Right renal pelvis (tissue), 4 donors: Measurements from ENCODE around the gene TWIST2. TPM values are rescaled to one million over a fixed set of nuclear protein-coding genes. Genes with fewer than 3 reads are reported as not detected.

ENCODE experiments used
- DNase-seq, 4 donors: peaks; one replicate each; pipeline ENCODE4 v3.0.0-alpha.2; 2013; ENCODE audit warnings: low read depth in 4 of 4, low spot score in 3 of 4, missing footprints in 1 of 4
- polyA plus RNA-seq, 4 donors: library from polyadenylated mRNA; unstranded; fragments of 120-200 nt; gene quantifications; one replicate each; pipeline ENCODE4 v1.2.1, GENCODE V29; 2013; ENCODE audit not compliant: insufficient read length in 4 of 4

Gene TWIST2
- polyA plus RNA-seq, 4 donors: 4.2 to 8.5 (median 4.7) TPM

GRCh38 chr2:238901461-238902057, 53.7 kb downstream of the TWIST2 start:
- DNase-seq: no peak

DNA sequence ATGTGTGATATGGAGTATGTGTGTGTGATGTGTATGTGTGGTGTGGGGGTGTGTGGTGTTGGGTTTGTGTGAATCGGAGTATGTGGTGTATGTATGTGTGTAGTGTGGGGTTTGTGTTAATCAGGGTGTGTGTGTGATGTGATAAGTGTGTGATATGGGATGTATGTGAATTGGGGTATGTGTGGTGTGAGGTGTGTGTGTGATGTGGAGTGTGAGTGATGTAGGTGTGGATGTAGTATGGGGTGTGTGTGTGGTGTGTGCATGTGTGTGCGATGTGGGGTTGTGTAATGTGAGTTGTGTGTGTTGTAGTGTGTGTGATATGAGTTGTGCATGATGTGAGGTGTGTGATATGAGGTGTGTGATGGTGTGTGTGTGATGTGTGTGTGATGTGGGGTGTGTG, 54.4 kb downstream of the TWIST2 start:
- no peak for DNase-seq

DNA sequence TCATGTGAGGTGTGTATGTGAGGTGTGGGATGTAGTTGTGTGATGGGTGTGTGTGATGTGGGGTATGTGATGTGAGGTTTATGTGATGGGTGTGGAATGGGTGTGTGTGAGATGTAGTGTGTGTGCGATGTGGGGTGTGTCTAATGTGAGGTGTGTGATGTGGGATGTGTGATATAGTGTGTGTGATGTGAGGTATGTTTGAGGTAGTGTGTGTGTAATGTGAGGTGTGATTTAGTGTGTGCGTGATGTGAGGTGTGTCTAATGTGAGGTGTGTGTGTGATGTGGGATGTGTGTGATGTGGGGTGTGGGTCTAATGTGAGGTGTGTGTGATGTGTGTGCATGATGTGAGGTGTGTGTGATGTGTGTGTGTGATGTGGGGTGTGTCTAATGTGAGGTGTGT, 55.3 kb downstream of the TWIST2 start:
- no peak for DNase-seq

DNA sequence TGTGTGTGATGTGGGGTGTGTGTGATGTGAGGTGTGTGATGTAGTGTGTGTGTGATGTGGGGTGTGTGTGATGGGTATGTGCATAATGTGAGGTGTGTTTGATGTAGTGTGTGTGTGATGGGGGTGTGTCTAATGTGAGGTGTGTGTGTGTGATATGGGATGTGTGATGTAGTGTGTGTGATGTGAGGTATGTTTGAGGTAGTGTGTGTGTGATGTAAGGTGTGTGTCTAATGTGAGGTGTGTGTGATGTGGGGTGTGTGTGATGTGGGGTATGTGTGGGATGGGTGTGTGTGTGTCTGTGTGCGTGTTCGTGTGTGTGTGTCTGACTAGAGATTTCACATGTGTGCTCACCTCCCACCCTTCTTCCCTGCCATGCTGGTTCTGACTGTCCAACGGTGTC, 56.3 kb downstream of the TWIST2 start:
- no peak for DNase-seq

DNA sequence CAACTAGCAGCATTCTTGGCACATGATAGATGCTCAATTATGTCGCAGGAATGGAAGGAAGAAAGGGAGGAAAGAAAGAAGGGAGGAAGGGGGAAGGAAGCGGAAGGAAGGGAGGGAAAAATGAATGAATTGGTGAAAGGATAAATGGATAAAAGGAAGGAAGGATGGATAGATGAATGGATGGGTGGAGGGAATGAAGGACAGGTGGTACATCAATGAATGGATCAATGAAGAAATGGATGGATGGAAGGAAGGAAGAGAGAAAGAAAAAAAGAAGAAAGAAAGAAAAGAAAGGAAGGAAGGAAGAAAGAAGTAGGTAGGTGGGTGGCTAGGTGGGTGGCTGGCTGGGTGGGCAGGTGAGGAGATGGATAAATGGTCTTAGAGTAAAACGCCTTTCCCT, 56.8 kb downstream of the TWIST2 start:
- no peak for DNase-seq

DNA sequence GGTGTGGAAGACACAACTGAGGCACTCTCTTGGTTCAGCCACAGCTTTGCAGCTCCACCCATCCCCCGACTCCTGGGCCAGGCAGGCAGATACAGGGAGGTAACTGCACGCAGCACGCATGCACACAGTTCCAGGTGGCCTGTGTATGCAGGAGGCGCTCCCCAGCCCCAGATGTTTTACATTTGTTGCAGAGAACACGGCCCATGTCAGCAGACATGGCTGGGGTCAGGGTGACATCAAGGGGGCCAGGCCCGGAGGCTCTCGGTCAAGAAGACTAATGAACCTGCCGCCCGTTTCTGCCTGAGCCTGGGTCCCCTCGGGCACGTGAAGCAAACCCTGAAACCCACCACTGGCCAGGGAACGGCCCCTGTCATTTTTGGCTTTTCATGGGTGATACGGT, 57.3 kb downstream of the TWIST2 start:
- DNase-seq: no peak

- DNase-seq: no peak
Observed at GRCh38 chr2:238905644-238906043, 57.8 kb downstream of the TWIST2 start.

GRCh38 chr2:238906254-238906935, 58.5 kb downstream of the TWIST2 start:
- no peak for DNase-seq

GRCh38 chr2:238906936-238907716, 59.2 kb downstream of the TWIST2 start:
- no peak for DNase-seq

- no peak for DNase-seq
Observed at GRCh38 chr2:238907717-238908173, 59.9 kb downstream of the TWIST2 start.

DNA sequence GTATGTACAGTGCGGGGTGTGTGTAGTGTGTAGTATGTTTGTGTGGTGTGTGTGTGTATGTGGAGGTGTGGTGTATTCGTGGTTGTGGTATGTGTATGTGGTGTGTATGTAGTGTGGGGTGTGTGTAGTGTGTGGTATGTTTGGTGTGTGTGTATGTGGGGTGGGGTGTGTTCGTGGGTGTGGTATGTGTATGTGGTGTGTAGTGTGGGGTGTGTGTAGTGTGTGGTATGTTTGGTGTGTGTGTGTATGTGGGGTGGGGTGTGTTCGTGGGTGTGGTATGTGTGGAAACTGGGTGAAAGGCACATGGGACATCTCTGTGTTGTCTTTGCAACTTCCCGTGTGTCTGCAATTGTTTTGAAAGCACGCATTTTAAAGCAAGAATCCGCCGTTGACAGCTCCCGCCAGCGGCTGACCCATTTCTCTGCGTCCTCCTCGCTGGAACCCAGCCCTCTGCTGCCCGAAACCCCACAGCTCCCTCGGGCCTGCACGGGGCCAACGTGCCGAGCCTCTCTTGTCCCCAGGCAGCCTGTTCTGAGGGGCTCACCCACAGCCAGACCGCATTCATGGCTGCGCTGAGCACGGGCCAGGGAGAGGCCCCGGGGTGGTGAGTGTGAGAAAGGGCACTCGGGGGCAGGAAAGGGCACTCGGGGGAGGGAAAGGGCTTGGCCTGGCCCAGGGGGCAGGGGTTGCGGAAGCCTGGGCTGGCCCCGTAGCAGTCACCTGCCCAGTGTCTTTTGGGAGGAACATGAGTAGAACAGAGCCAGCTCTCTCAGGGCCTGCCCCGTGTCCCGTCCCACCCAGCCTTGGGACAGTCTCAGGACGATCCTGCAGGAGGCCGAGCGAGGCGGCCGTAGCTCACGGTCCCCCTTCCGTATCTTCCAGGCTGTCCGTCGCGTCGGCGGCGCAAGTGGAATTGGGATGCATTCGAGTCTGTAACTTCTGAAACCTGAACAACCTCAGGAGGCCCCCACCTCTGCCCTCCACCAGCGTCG, 61.4 kb downstream of the TWIST2 start:
- DNase-seq: no peak

DNA sequence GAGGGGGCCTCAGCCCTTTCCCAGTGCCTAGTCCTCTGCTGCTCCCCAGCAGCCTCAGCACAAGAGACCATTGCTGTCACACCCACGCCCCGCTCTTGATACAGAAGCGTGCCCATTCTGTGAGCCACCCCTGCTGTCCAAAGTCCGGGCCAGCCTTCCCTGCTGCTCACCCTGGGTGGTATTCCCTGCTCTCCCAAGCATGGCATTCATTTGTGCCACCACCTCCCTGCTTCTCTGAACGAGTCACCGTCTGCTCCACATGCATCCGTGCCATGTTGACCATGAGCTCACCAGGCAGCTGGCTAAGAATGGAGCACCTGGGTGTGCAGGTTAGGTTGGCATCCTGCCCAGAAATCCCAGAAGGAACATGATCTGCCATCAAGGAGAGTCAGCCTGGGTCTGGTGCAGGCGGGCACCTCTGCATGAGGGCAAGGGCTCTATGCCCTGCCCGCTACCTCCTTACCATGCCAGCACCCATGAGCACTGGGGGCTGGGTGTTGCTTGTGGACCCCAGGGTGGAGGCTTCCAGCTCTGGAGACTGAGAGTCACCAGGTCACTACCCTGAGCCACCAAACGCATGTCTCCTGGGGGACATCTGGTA, 63.0 kb downstream of the TWIST2 start:
- no peak for DNase-seq

GRCh38 chr2:238911376-238912227, 63.7 kb downstream of the TWIST2 start:
- DNase-seq: no peak

DNA sequence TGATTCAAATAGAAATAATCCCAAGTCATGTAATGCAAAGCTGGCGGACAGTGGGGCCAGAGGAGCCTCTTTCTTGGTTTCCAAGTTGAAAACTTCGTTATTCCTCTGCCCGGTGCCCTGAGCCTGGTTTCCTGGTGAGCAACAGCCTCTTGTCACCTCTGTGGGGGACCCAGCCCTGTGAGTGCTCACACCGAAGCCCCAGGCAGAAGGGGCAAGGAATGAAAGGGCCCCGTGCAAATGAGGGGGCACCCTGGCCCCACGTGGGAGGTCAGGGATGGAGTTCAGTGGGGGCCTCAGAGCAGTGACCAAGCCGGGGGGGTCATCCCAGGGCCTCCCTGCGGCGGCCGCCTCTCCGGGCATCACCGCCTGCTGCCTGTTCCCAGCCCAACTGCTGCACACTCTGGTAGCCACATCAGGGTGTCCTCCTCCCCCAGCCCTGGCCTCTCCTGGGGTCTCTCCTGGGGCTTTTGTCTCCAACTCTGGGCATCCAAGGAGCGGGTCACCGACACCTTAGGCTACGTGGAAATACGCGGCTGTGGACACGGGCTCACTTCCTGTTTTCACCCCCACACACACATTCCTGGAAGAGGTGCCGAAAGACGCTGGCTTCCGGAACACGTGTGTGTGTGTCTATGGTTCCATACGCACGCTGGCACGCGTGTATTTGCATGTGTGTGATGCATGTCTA, 64.5 kb downstream of the TWIST2 start:
- DNase-seq: no peak

GRCh38 chr2:238912916-238913875, 65.3 kb downstream of the TWIST2 start:
- no peak for DNase-seq

DNA sequence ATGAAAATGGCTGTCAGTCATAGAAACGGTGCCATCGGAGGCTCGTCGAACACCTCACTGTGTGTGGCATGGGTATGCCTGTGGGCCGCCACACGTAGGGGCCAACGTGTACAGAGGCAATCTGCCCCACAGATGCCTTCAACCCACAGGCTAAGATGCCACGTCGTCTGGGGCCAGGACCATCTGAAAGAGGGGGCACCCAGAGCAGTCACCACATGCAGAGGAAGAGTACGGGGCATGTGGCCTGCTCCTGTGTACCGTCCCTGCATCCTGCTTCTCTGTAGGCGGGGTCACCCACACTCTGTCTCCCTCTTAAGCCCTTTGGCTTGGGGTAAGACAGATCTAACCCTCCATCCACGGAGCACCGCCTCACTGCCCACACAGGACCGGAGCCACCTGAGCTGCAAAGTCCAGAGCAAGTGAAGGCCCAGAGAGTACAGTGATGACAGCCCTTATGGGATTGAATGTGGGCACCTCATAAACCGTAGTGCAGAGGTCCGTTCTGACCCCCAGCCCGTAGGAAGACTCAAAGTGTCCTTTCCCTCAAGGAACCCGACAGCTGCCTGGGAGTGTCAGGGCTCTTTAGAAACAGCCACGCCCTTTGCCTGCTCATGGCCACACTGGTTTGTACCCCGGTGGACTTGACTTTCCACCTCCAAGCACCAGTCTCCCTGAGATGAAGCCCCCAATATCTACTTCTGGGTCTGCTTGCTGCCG, 66.2 kb downstream of the TWIST2 start:
- DNase-seq: no peak

- DNase-seq: no peak
Observed at GRCh38 chr2:238914648-238915015, 66.7 kb downstream of the TWIST2 start.
